Erythroblast (primary cell): ENCODE results near the gene CMIP.

Experiments
- GATA1 ChIP-seq: IDR thresholded peaks from 2 replicates; pipeline ENCODE4 v1.6.1; 2011; ENCODE audit warnings: low read depth, mild to moderate bottlenecking, control low read depth, low read length, moderate library complexity
- POLR2A ChIP-seq: IDR thresholded peaks from 2 replicates; pipeline ENCODE4 v1.6.1; 2011; ENCODE audit warnings: mild to moderate bottlenecking, low read length

DNA sequence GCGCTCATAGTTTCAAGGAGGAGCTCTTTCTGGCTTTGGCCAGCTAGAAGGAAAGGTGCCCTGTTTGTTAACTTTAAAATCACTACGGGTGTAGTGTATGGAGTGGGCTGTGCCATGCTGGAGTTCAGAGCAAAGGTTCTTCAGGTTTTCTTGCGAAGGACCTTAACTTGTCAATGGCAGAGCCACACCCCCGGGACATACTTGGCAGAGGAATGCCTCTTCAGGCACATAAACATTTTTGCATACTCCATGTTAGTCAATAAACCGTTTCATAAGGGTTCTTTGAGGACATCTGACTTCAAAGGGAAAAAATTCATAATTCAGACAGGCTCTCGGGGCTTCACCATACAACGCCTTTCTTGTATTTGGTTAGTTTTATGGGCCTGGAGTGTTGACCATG lies 221.5 kb downstream of the CMIP start:
- TF ChIP-seq POLR2A (no peak), GATA1 (no peak)
